Measurements from ENCODE around the gene ADAM10. TPM values are rescaled to one million over a fixed set of nuclear protein-coding genes. Genes with fewer than 3 reads are reported as not detected.

Gene ADAM10
- total and polyA plus RNA-seq, 2 donors (not counting 1 experiment from before 2014, with no cell fraction given) = 18.8 to 138 TPM

DNA sequence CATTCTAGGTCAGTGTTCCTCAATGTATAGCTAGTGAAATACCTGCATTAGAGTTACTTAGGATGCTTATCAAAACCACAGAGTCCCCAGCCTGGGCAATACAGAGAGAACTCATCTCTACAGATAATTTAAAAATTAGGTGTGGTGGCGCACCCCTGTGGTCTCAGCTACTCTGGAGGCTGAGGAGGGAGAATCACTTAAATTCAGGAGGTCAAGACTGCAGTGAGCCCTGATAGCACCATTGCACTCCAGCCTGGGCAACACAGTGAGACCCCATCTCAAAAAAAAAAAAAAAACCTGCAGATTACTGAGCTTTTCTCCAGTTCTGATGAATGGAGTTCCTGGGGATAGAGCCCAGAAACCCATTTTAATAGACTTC, 11.5 kb upstream of the ADAM10 start:
- TF ChIP-seq EZH2 (IDR thresholded peaks at IDR 0.05; ENCODE audit: borderline replicate concordance, insufficient read depth, low read depth, low read length, poor library complexity, severe bottlenecking) = no peak
- TF ChIP-seq, protein P1, sequence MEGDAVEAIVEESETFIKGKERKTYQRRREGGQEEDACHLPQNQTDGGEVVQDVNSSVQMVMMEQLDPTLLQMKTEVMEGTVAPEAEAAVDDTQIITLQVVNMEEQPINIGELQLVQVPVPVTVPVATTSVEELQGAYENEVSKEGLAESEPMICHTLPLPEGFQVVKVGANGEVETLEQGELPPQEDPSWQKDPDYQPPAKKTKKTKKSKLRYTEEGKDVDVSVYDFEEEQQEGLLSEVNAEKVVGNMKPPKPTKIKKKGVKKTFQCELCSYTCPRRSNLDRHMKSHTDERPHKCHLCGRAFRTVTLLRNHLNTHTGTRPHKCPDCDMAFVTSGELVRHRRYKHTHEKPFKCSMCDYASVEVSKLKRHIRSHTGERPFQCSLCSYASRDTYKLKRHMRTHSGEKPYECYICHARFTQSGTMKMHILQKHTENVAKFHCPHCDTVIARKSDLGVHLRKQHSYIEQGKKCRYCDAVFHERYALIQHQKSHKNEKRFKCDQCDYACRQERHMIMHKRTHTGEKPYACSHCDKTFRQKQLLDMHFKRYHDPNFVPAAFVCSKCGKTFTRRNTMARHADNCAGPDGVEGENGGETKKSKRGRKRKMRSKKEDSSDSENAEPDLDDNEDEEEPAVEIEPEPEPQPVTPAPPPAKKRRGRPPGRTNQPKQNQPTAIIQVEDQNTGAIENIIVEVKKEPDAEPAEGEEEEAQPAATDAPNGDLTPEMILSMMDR (IDR thresholded peaks at IDR 0.05) = no peak
- no peak overlapping the region for H3K27ac ChIP-seq (ENCODE audit: low read length in 2 of 2)
- CTCF ChIA-PET = interaction anchor here (0.6 to 2.0 kb wide), 3 partner anchors 10 to 351 kb away, joined by 3 to 6 read pairs (median 3); partner anchors contain the start of gene MINDY2
- Mint-ChIP-seq H3K4me1 (no peaks in the 10 kb centered on the region), H3K9me3 (ENCODE audit: insufficient read depth) (peaks cover 5% of the 10 kb centered on the region), H3K27me3 (peaks cover 8% of the 10 kb centered on the region), H3K27ac (no peak overlapping the region), H3K4me3 (no peak overlapping the region)
- intact Hi-C loops (cut with micrococcal nuclease) = no loop called here
- no peak overlapping the region for H3K4me3 ChIP-seq (ENCODE audit: control extremely low read depth in 1 of 5, extremely low read depth in 1 of 5, insufficient read depth in 1 of 5, low read depth in 2 of 5, low read length in 4 of 5)
- H3K36me3 ChIP-seq (replicated peaks in 1 of 2; ENCODE audit: control extremely low read depth in 1 of 2, control insufficient read depth in 1 of 2, extremely low read depth in 1 of 2, insufficient read depth in 2 of 2, low read length in 1 of 2) = no peaks in the 10 kb centered on the region
- ATAC-seq (ENCODE audit: low read depth) (no peak), DNase-seq (no peak)
- POLR2A ChIA-PET = no interaction called here
- peaks cover 0 to 11% (median 5%) of the 10 kb centered on the region in 3 donors for H3K9me3 ChIP-seq (ENCODE audit: control extremely low read depth in 1 of 3, control insufficient read depth in 2 of 3, insufficient read depth in 1 of 3, low read length in 2 of 3)
- H3K4me2 ChIP-seq (replicated peaks; ENCODE audit: low read depth, low read length, poor library complexity, severe bottlenecking) = no peak overlapping the region
- no peaks in the 10 kb centered on the region for H4K20me1 ChIP-seq (ENCODE audit: control insufficient read depth, insufficient read depth, low read length, poor library complexity, severe bottlenecking)
- H2AFZ ChIP-seq (ENCODE audit: insufficient read depth, low read depth, low read length, poor library complexity, severe bottlenecking) = no peak overlapping the region
- no peak overlapping the region for H3K9ac ChIP-seq (ENCODE audit: low read length)
- no peaks in the 10 kb centered on the region for H3K79me2 ChIP-seq (ENCODE audit: control insufficient read depth, insufficient read depth, low read length)
- H3K27me3 ChIP-seq (replicated peaks in 1 of 4; ENCODE audit: control extremely low read depth in 1 of 4, control insufficient read depth in 3 of 4, insufficient read depth in 4 of 4, low read length in 3 of 4) = no peaks in the 10 kb centered on the region
- WGBS (ENCODE audit: insufficient coverage) = no CpG with 5 or more reads among the region's 1 CpG
- no peaks in the 10 kb centered on the region for H3K4me1 ChIP-seq (ENCODE audit: control insufficient read depth in 2 of 2, insufficient read depth in 2 of 2, low read length in 2 of 2)

DNA sequence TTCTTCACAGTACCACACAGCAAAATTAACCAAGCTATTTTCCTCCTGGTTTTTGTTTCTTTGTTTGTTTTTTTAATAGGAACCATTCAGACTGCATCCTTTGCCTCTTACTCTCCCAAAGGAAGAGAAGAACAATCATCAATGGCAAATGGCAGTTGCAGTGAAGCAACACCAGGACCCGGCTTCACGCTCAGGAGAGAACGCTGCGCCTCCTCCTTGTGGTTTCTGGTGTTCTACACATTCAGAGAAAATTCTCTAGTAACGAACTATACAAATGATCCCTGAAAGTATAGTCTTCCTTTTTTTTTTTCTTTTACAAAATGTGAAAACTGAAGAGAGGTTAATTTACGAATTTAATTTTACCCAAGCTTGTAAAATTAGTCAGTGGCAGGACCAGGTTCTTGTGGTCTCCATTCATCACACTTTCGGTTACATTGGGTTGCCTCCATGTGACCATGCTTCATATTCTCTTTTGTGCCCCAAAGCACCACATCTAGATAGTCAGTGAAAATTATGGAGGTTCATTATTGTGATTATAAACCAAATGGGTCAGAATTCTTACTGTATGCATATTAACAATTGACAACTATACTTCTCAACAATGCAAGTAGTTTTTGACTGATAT, 11.0 kb upstream of the ADAM10 start:
- Histone ChIP-seq H2AFZ (ENCODE audit: insufficient read depth, low read depth, low read length, poor library complexity, severe bottlenecking) (no peak overlapping the region), H3K9ac (ENCODE audit: low read length) (no peak overlapping the region), H3K27me3 (replicated peaks in 1 of 4; ENCODE audit: control extremely low read depth in 1 of 4, control insufficient read depth in 3 of 4, insufficient read depth in 4 of 4, low read length in 3 of 4) (no peaks in the 10 kb centered on the region), H3K27ac (ENCODE audit: low read length in 2 of 2) (no peak overlapping the region), H3K79me2 (ENCODE audit: control insufficient read depth, insufficient read depth, low read length) (no peaks in the 10 kb centered on the region), H3K4me1 (ENCODE audit: control insufficient read depth in 2 of 2, insufficient read depth in 2 of 2, low read length in 2 of 2) (no peaks in the 10 kb centered on the region), H3K4me3 (ENCODE audit: control extremely low read depth in 1 of 5, extremely low read depth in 1 of 5, insufficient read depth in 1 of 5, low read depth in 2 of 5, low read length in 4 of 5) (no peak overlapping the region), H3K4me2 (replicated peaks; ENCODE audit: low read depth, low read length, poor library complexity, severe bottlenecking) (no peak overlapping the region), H3K9me3 (ENCODE audit: control extremely low read depth in 1 of 3, control insufficient read depth in 2 of 3, insufficient read depth in 1 of 3, low read length in 2 of 3) (peaks cover 0 to 11% (median 5%) of the 10 kb centered on the region in 3 donors), H3K36me3 (replicated peaks in 1 of 2; ENCODE audit: control extremely low read depth in 1 of 2, control insufficient read depth in 1 of 2, extremely low read depth in 1 of 2, insufficient read depth in 2 of 2, low read length in 1 of 2) (no peaks in the 10 kb centered on the region), H4K20me1 (ENCODE audit: control insufficient read depth, insufficient read depth, low read length, poor library complexity, severe bottlenecking) (no peaks in the 10 kb centered on the region)
- DNase-seq (no peak), ATAC-seq (ENCODE audit: low read depth) (no peak)
- peaks cover 5% of the 10 kb centered on the region for H3K9me3 Mint-ChIP-seq (ENCODE audit: insufficient read depth)
- TF ChIP-seq, protein P1 (IDR thresholded peaks at IDR 0.05) = no peak
- TF ChIP-seq EZH2 (IDR thresholded peaks at IDR 0.05; ENCODE audit: borderline replicate concordance, insufficient read depth, low read depth, low read length, poor library complexity, severe bottlenecking) = no peak
- no peak overlapping the region for H3K4me3 Mint-ChIP-seq
- CTCF ChIA-PET = interaction anchor here (0.6 to 2.0 kb wide), 4 partner anchors 10 to 350 kb away, joined by 3 to 6 read pairs (median 3); partner anchors contain the start of gene MINDY2
- no CpG with 5 or more reads among the region's 7 CpGs for WGBS (ENCODE audit: insufficient coverage)
- H3K27me3 Mint-ChIP-seq = peaks cover 8% of the 10 kb centered on the region
- POLR2A ChIA-PET = interaction anchor here (0.6 to 1.2 kb wide), 2 partner anchors 11 kb away, joined by 3 to 4 read pairs; partner anchors contain the start of genes ADAM10 and MINDY2
- H3K4me1 Mint-ChIP-seq = no peaks in the 10 kb centered on the region
- intact Hi-C loops (cut with micrococcal nuclease) = no loop called here
- H3K27ac Mint-ChIP-seq = no peak overlapping the region
